MM.1S (cell line): Measurements from ENCODE around the gene ECEL1.
"Not testable (repeated sequence)": the region's sequence is repeated elsewhere in the genome, so short reads cannot be mapped to it uniquely, and the experiment has no call there.

ENCODE experiments used
- DNase-seq: peaks from one replicate; pipeline ENCODE4 v3.0.0-alpha.2; 2015
- H2AFZ ChIP-seq: fragments of 300-600 bp; sonication (generic); 2 replicates; pipeline ENCODE4 v1.6.0; 2016; ENCODE audit warnings: antibody characterized with exemption, low read length
- H3F3A ChIP-seq: fragments of 300-600 bp; sonication (generic); 2 replicates; pipeline ENCODE4 v1.6.1; 2016; ENCODE audit warnings: mild to moderate bottlenecking, antibody characterized with exemption, low read length, moderate library complexity, mixed read lengths; ENCODE audit not compliant: insufficient read depth
- H3K27ac ChIP-seq: fragments of 300-600 bp; sonication (generic); 2 replicates; pipeline ENCODE4 v1.5.1; 2016; ENCODE audit warnings: mild to moderate bottlenecking, low read length
- H3K27me3 ChIP-seq: fragments of 300-600 bp; sonication (generic); replicated peaks from 2 replicates; pipeline ENCODE4 v1.6.0; 2016; ENCODE audit warnings: low read length; ENCODE audit not compliant: insufficient read depth
- H3K36me3 ChIP-seq: fragments of 300-600 bp; sonication (generic); replicated peaks from 2 replicates; pipeline ENCODE4 v1.6.1; 2016; ENCODE audit warnings: mild to moderate bottlenecking, low read length, mixed read lengths; ENCODE audit not compliant: insufficient read depth
- H3K4me1 ChIP-seq: fragments of 300-600 bp; sonication (generic); 2 replicates; pipeline ENCODE4 v1.6.1; 2016; ENCODE audit warnings: low read length, mixed read lengths
- H3K4me2 ChIP-seq: fragments of 300-600 bp; sonication (generic); 2 replicates; pipeline ENCODE4 v1.6.0; 2016; ENCODE audit warnings: low read depth, low read length
- H3K4me3 ChIP-seq: fragments of 300-600 bp; sonication (generic); 2 replicates; pipeline ENCODE4 v1.5.1; 2016; ENCODE audit warnings: low read length, mixed read lengths
- H3K79me2 ChIP-seq: fragments of 300-600 bp; sonication (generic); 2 replicates; pipeline ENCODE4 v1.6.1; 2016; ENCODE audit warnings: mixed run types, low read length, mixed read lengths
- H3K9ac ChIP-seq: fragments of 300-600 bp; sonication (generic); 2 replicates; pipeline ENCODE4 v1.6.1; 2016; ENCODE audit warnings: low read length, mixed read lengths
- H3K9me2 ChIP-seq: fragments of 300-600 bp; sonication (generic); replicated peaks from 2 replicates; pipeline ENCODE4 v1.6.1; 2016; ENCODE audit warnings: mild to moderate bottlenecking, low read length, mixed read lengths; ENCODE audit not compliant: insufficient read depth
- H3K9me3 ChIP-seq: fragments of 300-600 bp; sonication (generic); replicated peaks from 2 replicates; pipeline ENCODE4 v1.6.1; 2016; ENCODE audit warnings: mild to moderate bottlenecking, low read length, mixed read lengths; ENCODE audit not compliant: insufficient read depth
- H4K20me1 ChIP-seq: fragments of 300-600 bp; sonication (generic); 2 replicates; pipeline ENCODE4 v1.6.1; 2016; ENCODE audit warnings: mild to moderate bottlenecking, low read length, moderate library complexity, mixed read lengths; ENCODE audit not compliant: insufficient read depth
- CTCF ChIP-seq: fragments of 300-600 bp; sonication (generic); IDR thresholded peaks from 2 replicates; pipeline ENCODE4 v1.5.1; 2016; ENCODE audit warnings: antibody characterized with exemption, low read length, mixed read lengths
- EZH2 ChIP-seq: fragments of 300-600 bp; sonication (generic); optimal IDR thresholded peaks from 2 replicates; pipeline ENCODE3; 2017; ENCODE audit warnings: low read depth, mild to moderate bottlenecking, antibody characterized with exemption, low read length, mixed read lengths
- EZH2phosphoT487 ChIP-seq: fragments of 300-600 bp; sonication (generic); IDR thresholded peaks from 2 replicates; pipeline ENCODE4 v1.6.1; 2018; ENCODE audit warnings: antibody characterized with exemption, low read length

Gene ECEL1

GRCh38 chr2:232455426-232456255, 32.0 kb downstream of the ECEL1 start, which contains the start of gene ALPI:
Gene ALPI, plus strand, starts transcription at chr2:232456153. Its CDS starts 47 bp downstream, at chr2:232456200.
- Histone ChIP-seq H3K4me2 (no peak within 1 kb of the TSS), H3K79me2 (no peaks in the 10 kb centered on the region), H3K9me3 (no peaks in the 10 kb centered on the region), H3K9ac (no peak within 1 kb of the TSS), H3K27me3 (peaks cover 12% of the 10 kb centered on the region), H3F3A (no peaks in the 10 kb centered on the region), H3K4me3 (no peak within 1 kb of the TSS), H3K27ac (no peak within 1 kb of the TSS), H2AFZ (no peak within 1 kb of the TSS), H3K9me2 (no peaks in the 10 kb centered on the region), H3K4me1 (no peaks in the 10 kb centered on the region), H3K36me3 (no peaks in the 10 kb centered on the region), H4K20me1 (no peaks in the 10 kb centered on the region)
- no peak for DNase-seq
- TF ChIP-seq EZH2: no peak
- TF ChIP-seq EZH2phosphoT487: no peak
- TF ChIP-seq CTCF: no peak

GRCh38 chr2:232454630-232455029, 33.0 kb downstream of the ECEL1 start:
- H3K79me2 ChIP-seq: no peaks in the 10 kb centered on the region
- H4K20me1 ChIP-seq: no peaks in the 10 kb centered on the region
- H3K9me2 ChIP-seq: no peaks in the 10 kb centered on the region
- H3K36me3 ChIP-seq: no peaks in the 10 kb centered on the region
- H2AFZ ChIP-seq: no peak overlapping the region
- no peak overlapping the region for H3K4me2 ChIP-seq
- no peaks in the 10 kb centered on the region for H3K9me3 ChIP-seq
- TF ChIP-seq CTCF: no peak
- no peak for TF ChIP-seq EZH2
- no peak for TF ChIP-seq EZH2phosphoT487
- no peaks in the 10 kb centered on the region for H3F3A ChIP-seq
- no peak for DNase-seq
- no peaks in the 10 kb centered on the region for H3K4me1 ChIP-seq
- no peak overlapping the region for H3K4me3 ChIP-seq
- no peak overlapping the region for H3K27ac ChIP-seq
- H3K9ac ChIP-seq: no peak overlapping the region
- H3K27me3 ChIP-seq: peaks cover 12% of the 10 kb centered on the region; the same call in 1 of the 2 replicates

GRCh38 chr2:232451645-232452044, 36.0 kb downstream of the ECEL1 start:
- H3K36me3 ChIP-seq, H3K27me3 ChIP-seq, H3K9ac ChIP-seq, H4K20me1 ChIP-seq, H3K4me3 ChIP-seq, H3K79me2 ChIP-seq, H3K9me2 ChIP-seq, H2AFZ ChIP-seq, H3K9me3 ChIP-seq, H3K4me2 ChIP-seq, H3K4me1 ChIP-seq, H3F3A ChIP-seq, DNase-seq, H3K27ac ChIP-seq: not testable (repeated sequence)

GRCh38 chr2:232449964-232450363, 37.7 kb downstream of the ECEL1 start:
- Histone ChIP-seq H3K27me3 (no peaks in the 10 kb centered on the region), H2AFZ (no peak overlapping the region), H3K9ac (no peak overlapping the region), H3K4me1 (no peaks in the 10 kb centered on the region), H3K4me2 (no peak overlapping the region), H3K9me3 (no peaks in the 10 kb centered on the region), H3K27ac (no peak overlapping the region), H3K36me3 (no peaks in the 10 kb centered on the region), H4K20me1 (no peaks in the 10 kb centered on the region), H3F3A (no peaks in the 10 kb centered on the region), H3K79me2 (no peaks in the 10 kb centered on the region), H3K9me2 (no peaks in the 10 kb centered on the region), H3K4me3 (no peak overlapping the region)
- DNase-seq: no peak
- no peak for TF ChIP-seq EZH2
- no peak for TF ChIP-seq EZH2phosphoT487
- no peak for TF ChIP-seq CTCF
